Liver (tissue), 9 donors: Measurements from ENCODE around the gene ABCA3. TPM values are rescaled to one million over a fixed set of nuclear protein-coding genes. Genes with fewer than 3 reads are reported as not detected.

Source experiments
- DNase-seq: peaks from one replicate; pipeline ENCODE4 v3.0.0-alpha.2; 2017; ENCODE audit warnings: low spot score
- H3K27ac ChIP-seq, 2 donors: one replicate each; pipeline ENCODE4 v1.7.0; 2013; ENCODE audit warnings: inconsistent platforms in 2 of 2, low read length in 2 of 2, control low read depth in 1 of 2, low read depth in 1 of 2, mild to moderate bottlenecking in 1 of 2
- H3K27me3 ChIP-seq, 4 donors: one replicate each; pipeline versions ENCODE4 v1.6.1 to v1.7.0; 2013; ENCODE audit warnings: low read length in 3 of 4, inconsistent platforms in 1 of 4, mild to moderate bottlenecking in 1 of 4, moderate library complexity in 1 of 4; ENCODE audit not compliant: control insufficient read depth in 4 of 4, insufficient read depth in 4 of 4
- H3K36me3 ChIP-seq, 4 donors: one replicate each; pipeline versions ENCODE4 v1.6.1 to v1.7.0; 2013; ENCODE audit warnings: low read length in 3 of 4, mild to moderate bottlenecking in 3 of 4, low read depth in 1 of 4, moderate library complexity in 1 of 4; ENCODE audit not compliant: control insufficient read depth in 4 of 4, insufficient read depth in 3 of 4
- H3K4me1 ChIP-seq, 4 donors: one replicate each; pipeline versions ENCODE4 v1.6.1 to v1.7.0; 2013; ENCODE audit warnings: low read length in 3 of 4, mild to moderate bottlenecking in 3 of 4, moderate library complexity in 1 of 4; ENCODE audit not compliant: control insufficient read depth in 4 of 4, insufficient read depth in 4 of 4
- H3K4me3 ChIP-seq, 3 donors: one replicate each; pipeline versions ENCODE4 v1.6.1 to v1.7.0; 2013; ENCODE audit warnings: low read length in 3 of 3, control low read depth in 1 of 3, low read depth in 1 of 3, mild to moderate bottlenecking in 1 of 3
- H3K9ac ChIP-seq, 2 donors: one replicate each; pipeline ENCODE4 v1.7.0; 2013; ENCODE audit warnings: low read length in 2 of 2, mild to moderate bottlenecking in 2 of 2, moderate library complexity in 2 of 2, control low read depth in 1 of 2, low read depth in 1 of 2
- H3K9me3 ChIP-seq, 4 donors: one replicate each; pipeline versions ENCODE4 v1.6.1 to v1.7.0; 2013; ENCODE audit warnings: low read length in 3 of 4; ENCODE audit not compliant: control insufficient read depth in 4 of 4
- EGR1 ChIP-seq, 2 donors: IDR thresholded peaks; 2 replicates each; pipeline ENCODE4 v1.6.1; 2016 to 2018; ENCODE audit warnings: antibody characterized with exemption in 2 of 2, low read depth in 2 of 2
- GABPA ChIP-seq, 2 donors: IDR thresholded peaks in 1 of 2; conservative IDR thresholded peaks in 1 of 2; 2 replicates each; pipeline ENCODE4 v1.6.1; 2016; ENCODE audit warnings: antibody characterized with exemption in 2 of 2, mild to moderate bottlenecking in 1 of 2, moderate library complexity in 1 of 2
- JUND ChIP-seq, 2 donors: IDR thresholded peaks; 2 replicates each; pipeline ENCODE4 v1.6.1; 2016; ENCODE audit warnings: antibody characterized with exemption in 2 of 2
- NR2F2 ChIP-seq: IDR thresholded peaks from 2 replicates; pipeline ENCODE4 v1.6.1; 2016; ENCODE audit warnings: antibody characterized with exemption
- RXRA ChIP-seq, 2 donors: IDR thresholded peaks; 2 replicates each; pipeline ENCODE4 v1.6.1; 2017 to 2018; ENCODE audit warnings: antibody characterized with exemption in 2 of 2, mild to moderate bottlenecking in 1 of 2
- SP1 ChIP-seq: IDR thresholded peaks from 2 replicates; pipeline ENCODE4 v1.6.1; 2018; ENCODE audit warnings: antibody characterized with exemption, mild to moderate bottlenecking
- TAF1 ChIP-seq: conservative IDR thresholded peaks from 2 replicates; pipeline ENCODE4 v1.6.1; 2016; ENCODE audit warnings: antibody characterized with exemption, mild to moderate bottlenecking
- YY1 ChIP-seq: IDR thresholded peaks from 2 replicates; pipeline ENCODE4 v1.6.1; 2016; ENCODE audit warnings: antibody characterized with exemption, mild to moderate bottlenecking
- WGBS: extraction: QIAGEN DNeasy Blood & Tissue Kit; methylation state at CpG from one replicate; pipeline ENCODE4 v1.1.7; 2013; 5-methylcytosine and 5-hydroxymethylcytosine counted together
- polyA plus RNA-seq, 2 donors: library from polyadenylated mRNA; stranded (reverse) in 1 of 2; unstranded in 1 of 2; fragments of 200-250 nt in 1 of 2; fragments of >200 nt in 1 of 2; fragmentation: Nextera tagmentation in 1 of 2; extraction: Ambion mirVana in 1 of 2; gene quantifications; one replicate each; pipeline versions ENCODE4 v1.2.1 to v1.2.3, GENCODE V29; 2013 to 2015
- total RNA-seq, 2 donors: library from RNA; depleted of rRNA; stranded (reverse); fragments of >200 nt; gene quantifications; one replicate each; pipeline ENCODE4 v1.2.3, GENCODE V29; 2014
- TF ChIP-seq, protein P1 (sequence below): IDR thresholded peaks from 2 replicates; pipeline ENCODE4 v1.6.1; 2016; ENCODE audit warnings: antibody characterized with exemption, mild to moderate bottlenecking
- TF ChIP-seq, protein P2 (sequence below): IDR thresholded peaks from 2 replicates; pipeline ENCODE4 v1.6.1; 2016; ENCODE audit warnings: antibody characterized with exemption
- TF ChIP-seq, protein P3 (sequence below): IDR thresholded peaks from 2 replicates; pipeline ENCODE4 v1.6.1; 2016; ENCODE audit warnings: antibody characterized with exemption
- TF ChIP-seq, protein P4 (sequence below): fragments of 150-350 bp; IDR thresholded peaks from 2 replicates; pipeline ENCODE4 v1.5.1; 2017; ENCODE audit warnings: improper control_type of control experiment, low read depth, low read length; ENCODE audit not compliant: missing input control
- donor health status: healthy.
- donor health status: healthy.
- donor health status: healthy.
- donor health status: healthy.
- donor health status: healthy.

ABCA3 gene
- total and polyA plus RNA-seq, 4 donors = 0.47 to 1.1 (median 0.77) TPM

DNA sequence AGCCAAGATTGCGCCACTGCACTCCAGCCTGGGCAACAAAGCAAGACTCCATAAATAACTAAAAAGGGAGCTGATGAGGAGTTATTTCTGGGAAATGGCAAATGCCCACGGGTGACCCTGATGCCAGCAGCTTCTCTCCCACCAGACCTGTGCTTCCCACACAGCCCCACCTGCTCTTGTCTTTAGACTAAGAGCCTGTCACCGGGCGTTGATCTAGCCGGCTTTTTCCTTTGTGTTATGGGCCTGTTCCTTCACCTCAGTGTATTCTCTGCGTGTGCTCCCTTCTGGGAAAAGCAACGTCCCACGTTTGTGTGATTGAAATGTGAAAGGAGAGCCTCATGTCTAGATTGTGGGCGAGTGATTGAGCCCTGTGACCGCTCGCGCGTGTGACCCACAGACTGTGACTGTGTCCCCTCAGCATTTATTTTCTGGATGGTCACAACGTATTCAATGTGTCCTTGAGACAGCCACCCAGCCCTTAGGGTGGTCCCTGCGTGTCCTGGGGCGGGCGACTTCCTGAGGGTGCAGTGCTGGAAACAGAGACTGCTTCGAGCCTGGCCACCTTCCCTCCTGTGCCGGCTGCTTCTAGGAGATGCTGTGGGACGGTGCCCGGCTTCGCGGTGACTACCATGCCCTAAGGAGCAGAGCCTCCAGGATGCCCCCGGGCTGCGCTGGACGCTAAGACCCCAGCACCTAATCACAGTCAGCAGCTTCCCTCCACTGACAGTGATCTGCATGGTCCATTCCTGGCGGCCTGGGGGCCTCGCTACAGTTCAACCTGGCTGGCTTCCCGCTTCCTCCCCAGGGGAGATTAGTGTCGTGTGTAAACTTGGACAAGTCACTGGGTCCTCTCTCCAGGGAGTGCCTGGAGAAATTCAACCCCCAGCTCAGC is 64.8 kb downstream of the ABCA3 start:
- H3K9ac ChIP-seq = no peak overlapping the region
- H3K27me3 ChIP-seq = no peaks in the 10 kb centered on the region
- no peak overlapping the region for H3K4me3 ChIP-seq
- DNase-seq = no peak
- no peaks in the 10 kb centered on the region for H3K4me1 ChIP-seq
- TF ChIP-seq, protein P1, sequence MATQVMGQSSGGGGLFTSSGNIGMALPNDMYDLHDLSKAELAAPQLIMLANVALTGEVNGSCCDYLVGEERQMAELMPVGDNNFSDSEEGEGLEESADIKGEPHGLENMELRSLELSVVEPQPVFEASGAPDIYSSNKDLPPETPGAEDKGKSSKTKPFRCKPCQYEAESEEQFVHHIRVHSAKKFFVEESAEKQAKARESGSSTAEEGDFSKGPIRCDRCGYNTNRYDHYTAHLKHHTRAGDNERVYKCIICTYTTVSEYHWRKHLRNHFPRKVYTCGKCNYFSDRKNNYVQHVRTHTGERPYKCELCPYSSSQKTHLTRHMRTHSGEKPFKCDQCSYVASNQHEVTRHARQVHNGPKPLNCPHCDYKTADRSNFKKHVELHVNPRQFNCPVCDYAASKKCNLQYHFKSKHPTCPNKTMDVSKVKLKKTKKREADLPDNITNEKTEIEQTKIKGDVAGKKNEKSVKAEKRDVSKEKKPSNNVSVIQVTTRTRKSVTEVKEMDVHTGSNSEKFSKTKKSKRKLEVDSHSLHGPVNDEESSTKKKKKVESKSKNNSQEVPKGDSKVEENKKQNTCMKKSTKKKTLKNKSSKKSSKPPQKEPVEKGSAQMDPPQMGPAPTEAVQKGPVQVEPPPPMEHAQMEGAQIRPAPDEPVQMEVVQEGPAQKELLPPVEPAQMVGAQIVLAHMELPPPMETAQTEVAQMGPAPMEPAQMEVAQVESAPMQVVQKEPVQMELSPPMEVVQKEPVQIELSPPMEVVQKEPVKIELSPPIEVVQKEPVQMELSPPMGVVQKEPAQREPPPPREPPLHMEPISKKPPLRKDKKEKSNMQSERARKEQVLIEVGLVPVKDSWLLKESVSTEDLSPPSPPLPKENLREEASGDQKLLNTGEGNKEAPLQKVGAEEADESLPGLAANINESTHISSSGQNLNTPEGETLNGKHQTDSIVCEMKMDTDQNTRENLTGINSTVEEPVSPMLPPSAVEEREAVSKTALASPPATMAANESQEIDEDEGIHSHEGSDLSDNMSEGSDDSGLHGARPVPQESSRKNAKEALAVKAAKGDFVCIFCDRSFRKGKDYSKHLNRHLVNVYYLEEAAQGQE = no peak
- TF ChIP-seq, protein P2, sequence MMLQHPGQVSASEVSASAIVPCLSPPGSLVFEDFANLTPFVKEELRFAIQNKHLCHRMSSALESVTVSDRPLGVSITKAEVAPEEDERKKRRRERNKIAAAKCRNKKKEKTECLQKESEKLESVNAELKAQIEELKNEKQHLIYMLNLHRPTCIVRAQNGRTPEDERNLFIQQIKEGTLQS = no peak
- TF ChIP-seq, protein P3, sequence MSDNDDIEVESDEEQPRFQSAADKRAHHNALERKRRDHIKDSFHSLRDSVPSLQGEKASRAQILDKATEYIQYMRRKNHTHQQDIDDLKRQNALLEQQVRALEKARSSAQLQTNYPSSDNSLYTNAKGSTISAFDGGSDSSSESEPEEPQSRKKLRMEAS = no peak
- no peak for TF ChIP-seq JUND (IDR thresholded peaks at IDR 0.05)
- 74% methylated on average over 30 of the region's 30 CpGs for WGBS
- H3K9me3 ChIP-seq = no peaks in the 10 kb centered on the region
- no peaks in the 10 kb centered on the region for H3K36me3 ChIP-seq
- H3K27ac ChIP-seq = no peak overlapping the region

DNA sequence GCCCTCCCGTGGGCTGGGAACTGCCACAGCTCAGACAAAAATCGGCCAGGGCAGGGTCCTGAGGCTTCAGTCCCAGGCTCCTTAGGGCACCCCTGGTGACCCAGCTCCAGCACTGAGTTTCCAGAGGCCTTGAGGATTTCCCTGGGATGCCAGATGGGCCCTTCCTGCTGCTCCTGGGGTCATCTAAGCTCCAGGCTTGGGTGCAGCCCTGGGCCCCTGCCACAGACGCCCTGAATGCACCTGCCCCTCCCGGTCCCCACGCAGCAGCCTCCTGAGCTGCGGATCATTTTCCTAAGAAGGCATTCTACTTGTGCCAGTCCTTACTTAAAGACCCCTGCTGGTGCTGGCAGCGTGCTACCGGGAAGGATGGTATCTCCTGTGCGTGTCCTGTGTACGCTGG is 66.6 kb downstream of the ABCA3 start:
- Histone ChIP-seq H3K27me3 (no peaks in the 10 kb centered on the region), H3K9ac (no peak overlapping the region), H3K36me3 (no peaks in the 10 kb centered on the region), H3K4me1 (peaks cover 8 to 12% (median 10%) of the 10 kb centered on the region in 4 donors), H3K9me3 (no peaks in the 10 kb centered on the region), H3K27ac (no peak overlapping the region), H3K4me3 (no peak overlapping the region)
- no peak for DNase-seq
- 85% methylated on average over 10 of the region's 10 CpGs for WGBS
- TF ChIP-seq TAF1 (no peak), NR2F2 (no peak), YY1 (no peak), GABPA (IDR thresholded peaks at IDR 0.05 in 1 of 2, conservative IDR thresholded peaks at IDR 0.05 in 1 of 2) (no peak), SP1 (no peak), EGR1 (IDR thresholded peaks at IDR 0.05; ENCODE audit: low read depth in 2 of 2) (no peak), RXRA (IDR thresholded peaks at IDR 0.05) (no peak)
- TF ChIP-seq, protein P4, sequence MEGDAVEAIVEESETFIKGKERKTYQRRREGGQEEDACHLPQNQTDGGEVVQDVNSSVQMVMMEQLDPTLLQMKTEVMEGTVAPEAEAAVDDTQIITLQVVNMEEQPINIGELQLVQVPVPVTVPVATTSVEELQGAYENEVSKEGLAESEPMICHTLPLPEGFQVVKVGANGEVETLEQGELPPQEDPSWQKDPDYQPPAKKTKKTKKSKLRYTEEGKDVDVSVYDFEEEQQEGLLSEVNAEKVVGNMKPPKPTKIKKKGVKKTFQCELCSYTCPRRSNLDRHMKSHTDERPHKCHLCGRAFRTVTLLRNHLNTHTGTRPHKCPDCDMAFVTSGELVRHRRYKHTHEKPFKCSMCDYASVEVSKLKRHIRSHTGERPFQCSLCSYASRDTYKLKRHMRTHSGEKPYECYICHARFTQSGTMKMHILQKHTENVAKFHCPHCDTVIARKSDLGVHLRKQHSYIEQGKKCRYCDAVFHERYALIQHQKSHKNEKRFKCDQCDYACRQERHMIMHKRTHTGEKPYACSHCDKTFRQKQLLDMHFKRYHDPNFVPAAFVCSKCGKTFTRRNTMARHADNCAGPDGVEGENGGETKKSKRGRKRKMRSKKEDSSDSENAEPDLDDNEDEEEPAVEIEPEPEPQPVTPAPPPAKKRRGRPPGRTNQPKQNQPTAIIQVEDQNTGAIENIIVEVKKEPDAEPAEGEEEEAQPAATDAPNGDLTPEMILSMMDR = no peak
- TF ChIP-seq, protein P3 = no peak
- TF ChIP-seq, protein P1 = no peak
